NCI-H2196 (cell line): ENCODE results near the gene SPEG.
A peak's percentile ranks its signal among the peaks of the same experiment; 100 is the strongest.

ENCODE experiments used
- DNase-seq: peaks from one replicate; lab custom pipeline; 2025; ENCODE audit not compliant: unreplicated experiment; lab: John Stamatoyannopoulos, UW

Gene SPEG

GRCh38 chr2:219494952-219495530 is 60.4 kb downstream of the SPEG start:
- DNase-seq, result no peak

GRCh38 chr2:219495531-219496122 is 61.0 kb downstream of the SPEG start:
- DNase-seq, result no peak

GRCh38 chr2:219496247-219496824 is 61.7 kb downstream of the SPEG start:
- DNase-seq, result no peak

- DNase-seq, result no peak
These were observed 62.3 kb downstream of the SPEG start for GRCh38 chr2:219496825-219497494.

GRCh38 chr2:219497495-219498279 is 63.0 kb downstream of the SPEG start:
- DNase-seq, result peak; percentile 75

GRCh38 chr2:219498280-219499057 is 63.8 kb downstream of the SPEG start, which contains the start of gene GMPPA:
GMPPA (plus strand) TSS chr2:219498891; CDS start chr2:219499976, 1,085 bp downstream.
- peak; percentile 97 for DNase-seq

- DNase-seq, result no peak
These were observed 64.3 kb downstream of the SPEG start for GRCh38 chr2:219499058-219499307.

- no peak for DNase-seq
These were observed 64.9 kb downstream of the SPEG start for GRCh38 chr2:219499555-219499954.

- DNase-seq, result no peak
These were observed 65.5 kb downstream of the SPEG start for GRCh38 chr2:219500135-219500534.

- DNase-seq, result no peak
These were observed 67.2 kb downstream of the SPEG start for GRCh38 chr2:219501849-219502248.

- DNase-seq, result no peak
These were observed 68.0 kb downstream of the SPEG start for GRCh38 chr2:219502618-219503017.

GRCh38 chr2:219505585-219505984 is 70.9 kb downstream of the SPEG start:
- no peak for DNase-seq

GRCh38 chr2:219506153-219506801 is 71.6 kb downstream of the SPEG start:
- DNase-seq, result no peak

GRCh38 chr2:219506802-219507526 is 72.3 kb downstream of the SPEG start:
- DNase-seq, result no peak

GRCh38 chr2:219507581-219508443 is 73.2 kb downstream of the SPEG start:
- DNase-seq, result no peak

- DNase-seq, result no peak
These were observed 73.7 kb downstream of the SPEG start for GRCh38 chr2:219508444-219508734.

GRCh38 chr2:219508971-219509779 is 74.5 kb downstream of the SPEG start:
- DNase-seq, result no peak
